ENCODE measurements around the gene LAMA2.

DNA sequence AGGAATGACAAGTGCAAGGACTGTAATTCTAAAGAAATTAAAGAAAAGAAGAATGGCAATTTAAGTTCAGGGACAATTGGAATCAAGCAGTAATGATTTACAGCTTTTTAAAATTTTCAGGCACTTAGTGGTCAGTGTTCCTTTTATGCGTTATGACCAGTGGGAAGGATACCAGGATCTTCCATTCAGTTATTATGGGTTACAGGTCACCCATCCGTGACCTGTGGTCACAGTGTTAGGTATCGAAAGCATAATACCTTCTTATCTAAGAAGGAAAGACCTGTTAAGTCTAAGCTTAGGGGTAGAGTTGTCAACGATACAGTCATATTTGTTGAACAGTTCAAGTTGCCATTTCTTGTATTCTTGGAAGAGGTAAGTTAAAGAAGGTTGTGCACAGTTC, 253.8 kb downstream of the LAMA2 start:
- TF ChIP-seq, protein P1, sequence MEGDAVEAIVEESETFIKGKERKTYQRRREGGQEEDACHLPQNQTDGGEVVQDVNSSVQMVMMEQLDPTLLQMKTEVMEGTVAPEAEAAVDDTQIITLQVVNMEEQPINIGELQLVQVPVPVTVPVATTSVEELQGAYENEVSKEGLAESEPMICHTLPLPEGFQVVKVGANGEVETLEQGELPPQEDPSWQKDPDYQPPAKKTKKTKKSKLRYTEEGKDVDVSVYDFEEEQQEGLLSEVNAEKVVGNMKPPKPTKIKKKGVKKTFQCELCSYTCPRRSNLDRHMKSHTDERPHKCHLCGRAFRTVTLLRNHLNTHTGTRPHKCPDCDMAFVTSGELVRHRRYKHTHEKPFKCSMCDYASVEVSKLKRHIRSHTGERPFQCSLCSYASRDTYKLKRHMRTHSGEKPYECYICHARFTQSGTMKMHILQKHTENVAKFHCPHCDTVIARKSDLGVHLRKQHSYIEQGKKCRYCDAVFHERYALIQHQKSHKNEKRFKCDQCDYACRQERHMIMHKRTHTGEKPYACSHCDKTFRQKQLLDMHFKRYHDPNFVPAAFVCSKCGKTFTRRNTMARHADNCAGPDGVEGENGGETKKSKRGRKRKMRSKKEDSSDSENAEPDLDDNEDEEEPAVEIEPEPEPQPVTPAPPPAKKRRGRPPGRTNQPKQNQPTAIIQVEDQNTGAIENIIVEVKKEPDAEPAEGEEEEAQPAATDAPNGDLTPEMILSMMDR (IDR thresholded peaks at IDR 0.05), result no peak
- no peak for TF ChIP-seq POLR2A (IDR thresholded peaks at IDR 0.05)
